Measurements from ENCODE around the gene DOLPP1. TPM values are rescaled to one million over a fixed set of nuclear protein-coding genes. Genes with fewer than 3 reads are reported as not detected.

DOLPP1 gene
- polyA plus RNA-seq, 1 experiment = 17.6 TPM

DNA sequence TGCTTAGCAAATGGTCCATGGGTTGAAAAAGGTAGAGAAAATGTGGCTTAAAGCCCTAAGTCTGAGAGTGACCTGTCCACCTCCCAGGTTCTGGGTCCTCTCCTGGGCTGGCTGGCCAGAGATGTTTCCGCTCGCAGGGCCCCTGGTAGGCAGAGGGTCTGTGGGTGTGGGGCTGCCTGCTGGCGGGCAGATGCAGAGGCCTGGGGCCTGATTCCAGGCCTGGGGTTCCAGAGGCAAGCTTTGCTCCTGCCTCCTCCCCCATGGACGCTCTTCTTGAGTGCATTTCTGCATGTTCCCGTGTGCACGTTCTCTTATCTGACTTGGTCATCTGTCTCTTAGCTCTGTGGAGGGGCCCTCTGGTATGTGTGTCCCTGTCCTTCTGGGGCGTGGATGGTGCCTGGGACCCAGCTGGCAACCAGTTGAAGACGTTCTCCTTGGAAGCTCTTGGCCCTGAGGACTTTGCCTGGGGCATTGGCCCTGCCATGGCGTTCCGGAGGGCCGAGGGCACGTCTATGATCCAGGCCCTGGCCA is 40.7 kb upstream of the DOLPP1 start:
- Histone ChIP-seq H3K36me3 (ENCODE audit: control insufficient read depth, insufficient read depth, low read length) (peaks cover 12% of the 10 kb centered on the region), H3K4me3 (ENCODE audit: low read depth, low read length) (no peak overlapping the region), H3K27me3 (ENCODE audit: control insufficient read depth, insufficient read depth, low read length) (no peaks in the 10 kb centered on the region)
- DNase-seq (ENCODE audit: low read depth) = no peak
- CTCF ChIA-PET = no interaction called here
- TF ChIP-seq, protein P1, sequence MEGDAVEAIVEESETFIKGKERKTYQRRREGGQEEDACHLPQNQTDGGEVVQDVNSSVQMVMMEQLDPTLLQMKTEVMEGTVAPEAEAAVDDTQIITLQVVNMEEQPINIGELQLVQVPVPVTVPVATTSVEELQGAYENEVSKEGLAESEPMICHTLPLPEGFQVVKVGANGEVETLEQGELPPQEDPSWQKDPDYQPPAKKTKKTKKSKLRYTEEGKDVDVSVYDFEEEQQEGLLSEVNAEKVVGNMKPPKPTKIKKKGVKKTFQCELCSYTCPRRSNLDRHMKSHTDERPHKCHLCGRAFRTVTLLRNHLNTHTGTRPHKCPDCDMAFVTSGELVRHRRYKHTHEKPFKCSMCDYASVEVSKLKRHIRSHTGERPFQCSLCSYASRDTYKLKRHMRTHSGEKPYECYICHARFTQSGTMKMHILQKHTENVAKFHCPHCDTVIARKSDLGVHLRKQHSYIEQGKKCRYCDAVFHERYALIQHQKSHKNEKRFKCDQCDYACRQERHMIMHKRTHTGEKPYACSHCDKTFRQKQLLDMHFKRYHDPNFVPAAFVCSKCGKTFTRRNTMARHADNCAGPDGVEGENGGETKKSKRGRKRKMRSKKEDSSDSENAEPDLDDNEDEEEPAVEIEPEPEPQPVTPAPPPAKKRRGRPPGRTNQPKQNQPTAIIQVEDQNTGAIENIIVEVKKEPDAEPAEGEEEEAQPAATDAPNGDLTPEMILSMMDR (IDR thresholded peaks at IDR 0.05; ENCODE audit: insufficient read depth, low read depth, low read length) = no peak
- POLR2A ChIA-PET = no interaction called here

DNA sequence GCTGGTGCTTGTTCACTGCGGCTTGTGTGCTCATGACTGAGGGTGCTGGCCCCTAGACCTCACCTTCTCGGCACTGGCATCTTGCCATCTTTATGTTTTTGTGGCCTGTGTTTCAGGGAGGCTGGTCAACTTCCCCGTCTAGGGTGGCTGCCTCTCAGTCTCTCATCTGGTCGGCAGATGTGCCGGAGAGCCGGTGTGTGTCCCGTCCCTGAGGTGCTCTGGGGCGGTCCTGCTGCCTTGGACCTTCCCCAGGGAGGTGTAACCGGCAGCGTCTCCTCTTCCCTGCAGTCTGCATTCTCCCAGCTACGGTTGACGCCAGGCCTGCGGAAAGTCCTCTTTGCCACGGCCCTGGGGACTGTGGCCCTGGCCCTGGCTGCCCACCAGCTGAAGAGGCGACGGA is 38.9 kb upstream of the DOLPP1 start:
- DNase-seq (ENCODE audit: low read depth) = no peak
- CTCF ChIA-PET = interaction anchor here (0.6 kb wide), 1 partner anchor 178 kb away, joined by 3 read pairs; no protein-coding TSS in a partner anchor
- TF ChIP-seq, protein P1 (IDR thresholded peaks at IDR 0.05; ENCODE audit: insufficient read depth, low read depth, low read length) = no peak
- Histone ChIP-seq H3K27me3 (ENCODE audit: control insufficient read depth, insufficient read depth, low read length) (no peaks in the 10 kb centered on the region), H3K36me3 (ENCODE audit: control insufficient read depth, insufficient read depth, low read length) (peaks cover 12% of the 10 kb centered on the region), H3K4me3 (ENCODE audit: low read depth, low read length) (no peak overlapping the region)
- POLR2A ChIA-PET = no interaction called here

DNA sequence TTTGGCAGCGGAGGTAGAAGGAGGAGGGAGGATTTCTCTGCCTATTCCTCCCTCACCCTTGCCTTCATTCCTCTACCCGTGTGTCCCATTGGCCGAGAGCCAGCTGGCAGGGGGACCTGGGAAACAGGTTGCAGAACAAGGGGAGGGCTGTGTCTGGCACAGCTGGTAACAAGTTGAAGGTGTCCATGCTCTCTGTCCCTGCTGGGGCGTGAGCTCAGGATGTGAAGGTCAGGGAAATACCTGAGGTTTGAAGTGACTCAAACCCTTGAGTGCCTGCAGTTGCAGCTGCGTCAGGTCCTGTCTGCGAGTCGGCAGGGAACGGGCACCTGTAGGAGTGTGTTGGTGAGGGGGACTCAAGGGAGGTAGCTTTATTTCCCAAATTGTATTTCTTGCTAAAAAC is 28.3 kb upstream of the DOLPP1 start:
- Histone ChIP-seq H3K27me3 (ENCODE audit: control insufficient read depth, insufficient read depth, low read length) (no peaks in the 10 kb centered on the region), H3K36me3 (ENCODE audit: control insufficient read depth, insufficient read depth, low read length) (peaks cover 21% of the 10 kb centered on the region), H3K4me3 (ENCODE audit: low read depth, low read length) (no peak overlapping the region)
- CTCF ChIA-PET = no interaction called here
- DNase-seq (ENCODE audit: low read depth) = no peak
- POLR2A ChIA-PET = no interaction called here
- TF ChIP-seq, protein P1 (IDR thresholded peaks at IDR 0.05; ENCODE audit: insufficient read depth, low read depth, low read length) = no peak

DNA sequence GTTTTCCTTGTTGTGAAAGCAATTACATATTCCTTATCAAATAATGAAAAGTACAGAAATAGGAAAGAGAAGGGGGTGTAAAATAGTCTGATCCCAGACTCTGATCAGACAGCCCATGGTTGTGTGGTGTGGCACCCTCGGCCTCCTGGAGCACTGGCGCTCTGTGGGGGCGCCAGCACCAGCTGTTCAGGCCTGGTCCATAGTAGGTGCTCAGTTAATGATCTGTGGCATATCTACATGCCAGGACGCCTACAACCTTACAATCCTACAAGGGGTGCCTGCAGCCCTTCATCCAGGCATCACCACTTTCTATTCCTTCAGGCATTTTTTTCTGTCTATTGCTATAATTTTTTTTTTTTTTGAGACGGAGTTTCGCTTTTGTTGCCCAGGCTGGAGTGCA is 27.9 kb upstream of the DOLPP1 start:
- H3K36me3 ChIP-seq (ENCODE audit: control insufficient read depth, insufficient read depth, low read length) = peaks cover 19% of the 10 kb centered on the region
- no peaks in the 10 kb centered on the region for H3K27me3 ChIP-seq (ENCODE audit: control insufficient read depth, insufficient read depth, low read length)
- POLR2A ChIA-PET = no interaction called here
- TF ChIP-seq, protein P1 (IDR thresholded peaks at IDR 0.05; ENCODE audit: insufficient read depth, low read depth, low read length) = no peak
- CTCF ChIA-PET = no interaction called here
- H3K4me3 ChIP-seq (ENCODE audit: low read depth, low read length) = no peak overlapping the region
- no peak for DNase-seq (ENCODE audit: low read depth)

DNA sequence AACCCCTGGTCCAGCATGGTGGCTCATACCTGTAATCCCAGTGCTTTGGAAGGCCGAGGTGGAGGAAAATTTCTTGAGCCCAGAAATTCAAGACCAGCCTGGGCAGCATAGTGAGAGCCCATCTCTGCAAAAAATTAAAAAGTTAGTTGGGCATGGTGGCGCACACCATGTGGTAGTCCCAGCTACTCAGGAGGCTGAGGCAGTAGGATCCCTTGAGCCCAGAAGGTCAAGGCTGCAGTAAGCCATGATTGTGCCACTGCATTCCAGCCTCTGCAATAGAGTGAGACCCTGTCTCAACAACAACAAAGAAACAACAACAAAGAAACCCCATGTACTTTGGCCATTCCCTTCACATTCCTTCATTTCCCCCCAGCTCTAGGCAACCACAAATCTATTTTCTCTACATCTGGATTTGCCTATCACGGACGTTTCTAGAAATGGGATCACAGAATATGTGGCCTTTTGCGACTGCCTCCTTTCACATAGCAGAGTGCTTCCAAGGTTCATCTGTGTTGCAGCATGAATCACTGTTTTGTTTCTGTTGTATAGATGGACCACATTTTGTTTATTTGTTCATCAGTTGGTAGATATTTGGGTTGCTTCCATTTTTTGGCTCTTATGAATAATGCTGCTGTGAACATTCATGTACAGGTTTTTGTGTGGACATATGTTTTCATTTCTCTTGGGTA is 26.6 kb upstream of the DOLPP1 start:
- ChIA-PET CTCF (interaction anchor here (1.2 kb wide), 1 partner anchor 16 kb away, joined by 3 read pairs; no protein-coding TSS in a partner anchor), POLR2A (no interaction called here)
- Histone ChIP-seq H3K36me3 (ENCODE audit: control insufficient read depth, insufficient read depth, low read length) (peaks cover 12% of the 10 kb centered on the region), H3K4me3 (ENCODE audit: low read depth, low read length) (no peak overlapping the region), H3K27me3 (ENCODE audit: control insufficient read depth, insufficient read depth, low read length) (no peaks in the 10 kb centered on the region)
- TF ChIP-seq, protein P1 (IDR thresholded peaks at IDR 0.05; ENCODE audit: insufficient read depth, low read depth, low read length) = no peak
- no peak for DNase-seq (ENCODE audit: low read depth)
